HG03565 (cell line): Measurements from ENCODE around the gene MRPL41.
A peak's percentile ranks its signal among the peaks of the same experiment; 100 is the strongest.
"Not testable (repeated sequence)": the region's sequence is repeated elsewhere in the genome, so short reads cannot be mapped to it uniquely, and the experiment has no call there.

Experiments
- ATAC-seq: cut with Tn5 transposase; IDR thresholded peaks from one replicate; pipeline ENCODE4 v1.9.1; 2021; ENCODE audit warnings: mild to moderate bottlenecking, moderate library complexity; ENCODE audit not compliant: unreplicated experiment

The MRPL41 gene

DNA sequence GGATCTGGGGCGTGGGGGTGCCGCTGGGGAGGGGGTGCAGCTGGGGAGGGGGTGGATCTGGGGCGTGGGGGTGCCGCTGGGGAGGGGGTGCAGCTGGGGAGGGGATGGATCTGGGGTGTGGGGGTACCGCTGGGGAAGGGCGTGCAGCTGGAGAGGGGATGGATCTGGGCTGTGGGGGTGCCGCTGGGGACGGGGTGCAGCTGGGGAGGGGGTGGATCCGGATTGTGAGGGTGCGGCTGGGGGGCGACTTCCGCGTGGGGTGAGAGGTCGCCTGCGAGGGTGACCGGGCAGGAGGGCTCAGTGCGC is 768 bp upstream of the MRPL41 start:
- not testable (repeated sequence) for ATAC-seq

DNA sequence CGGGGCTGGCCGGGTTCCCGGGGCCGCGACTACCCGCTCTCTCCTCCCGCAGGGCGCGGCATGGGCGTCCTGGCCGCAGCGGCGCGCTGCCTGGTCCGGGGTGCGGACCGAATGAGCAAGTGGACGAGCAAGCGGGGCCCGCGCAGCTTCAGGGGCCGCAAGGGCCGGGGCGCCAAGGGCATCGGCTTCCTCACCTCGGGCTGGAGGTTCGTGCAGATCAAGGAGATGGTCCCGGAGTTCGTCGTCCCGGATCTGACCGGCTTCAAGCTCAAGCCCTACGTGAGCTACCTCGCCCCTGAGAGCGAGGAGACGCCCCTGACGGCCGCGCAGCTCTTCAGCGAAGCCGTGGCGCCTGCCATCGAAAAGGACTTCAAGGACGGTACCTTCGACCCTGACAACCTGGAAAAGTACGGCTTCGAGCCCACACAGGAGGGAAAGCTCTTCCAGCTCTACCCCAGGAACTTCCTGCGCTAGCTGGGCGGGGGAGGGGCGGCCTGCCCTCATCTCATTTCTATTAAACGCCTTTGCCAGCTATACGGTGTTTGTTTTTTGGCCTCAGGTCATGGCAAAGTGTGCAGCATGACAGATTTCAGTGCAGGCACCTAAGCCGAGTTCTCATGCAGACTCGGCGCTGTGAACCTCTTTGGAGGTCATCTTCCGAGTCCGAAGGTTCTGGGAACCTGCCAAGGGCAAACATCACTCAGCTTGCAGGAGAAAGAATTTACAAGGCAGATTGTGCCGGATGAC is 516 bp downstream of the MRPL41 start:
- peak; percentile 23 for ATAC-seq

DNA sequence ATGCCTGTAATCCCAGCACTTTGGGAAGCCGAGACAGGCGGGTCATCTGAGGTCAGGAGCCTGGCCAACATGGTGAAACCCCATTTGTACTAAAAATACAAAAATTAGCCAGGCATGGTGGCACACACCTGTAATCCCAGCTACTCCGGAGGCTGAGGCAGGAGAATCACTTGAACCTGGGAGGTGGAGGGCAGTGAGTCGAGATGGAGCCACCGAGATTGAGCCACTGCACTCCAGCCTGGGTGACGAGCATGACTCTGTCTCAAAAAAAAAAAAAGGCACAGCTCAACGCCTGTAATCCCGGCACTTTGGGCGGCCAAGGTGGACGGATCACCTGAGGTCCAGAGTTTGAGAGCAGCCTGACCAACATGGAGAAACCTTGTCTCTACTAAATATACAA is 2.0 kb downstream of the MRPL41 start:
- not testable (repeated sequence) for ATAC-seq

DNA sequence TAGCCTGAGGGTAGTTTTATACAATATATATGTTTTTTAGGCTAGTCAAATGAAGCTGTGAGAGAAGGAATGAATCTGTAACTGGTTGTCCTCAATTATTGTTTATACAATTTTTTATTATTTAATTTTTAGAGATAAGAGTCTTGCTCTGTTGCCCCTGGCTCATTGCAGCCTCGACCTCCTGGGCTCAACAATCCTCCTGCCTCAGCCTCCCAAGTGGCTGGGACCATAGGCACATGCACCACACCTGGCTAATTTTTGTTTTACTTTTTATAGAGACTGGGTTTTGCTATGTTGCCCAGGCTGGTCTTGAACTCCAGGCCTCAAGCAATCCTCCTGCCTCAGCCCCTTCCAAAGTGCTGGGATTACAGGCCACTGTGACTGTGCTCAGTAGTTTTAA is 2.7 kb downstream of the MRPL41 start:
- no peak for ATAC-seq

DNA sequence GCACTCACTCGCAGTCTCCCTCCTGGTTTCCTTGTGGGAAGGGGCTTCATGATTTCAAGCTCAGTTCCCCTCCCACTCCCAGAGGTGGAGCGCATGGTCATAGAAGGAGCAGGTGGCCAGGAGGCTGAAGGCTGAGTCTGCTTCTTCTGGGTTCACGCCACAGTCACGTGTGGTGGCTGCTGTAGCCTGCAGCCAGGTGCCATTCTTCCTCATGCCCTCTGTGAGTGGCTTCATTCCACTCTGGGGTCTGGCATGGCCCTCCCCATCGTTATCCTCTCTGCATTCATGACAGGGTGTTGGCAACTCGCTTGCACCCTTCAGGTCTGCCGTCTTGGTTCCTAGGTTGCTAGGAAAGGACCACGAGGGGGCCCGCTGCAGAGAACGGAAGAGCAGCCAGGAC is 3.5 kb downstream of the MRPL41 start:
- ATAC-seq: no peak

DNA sequence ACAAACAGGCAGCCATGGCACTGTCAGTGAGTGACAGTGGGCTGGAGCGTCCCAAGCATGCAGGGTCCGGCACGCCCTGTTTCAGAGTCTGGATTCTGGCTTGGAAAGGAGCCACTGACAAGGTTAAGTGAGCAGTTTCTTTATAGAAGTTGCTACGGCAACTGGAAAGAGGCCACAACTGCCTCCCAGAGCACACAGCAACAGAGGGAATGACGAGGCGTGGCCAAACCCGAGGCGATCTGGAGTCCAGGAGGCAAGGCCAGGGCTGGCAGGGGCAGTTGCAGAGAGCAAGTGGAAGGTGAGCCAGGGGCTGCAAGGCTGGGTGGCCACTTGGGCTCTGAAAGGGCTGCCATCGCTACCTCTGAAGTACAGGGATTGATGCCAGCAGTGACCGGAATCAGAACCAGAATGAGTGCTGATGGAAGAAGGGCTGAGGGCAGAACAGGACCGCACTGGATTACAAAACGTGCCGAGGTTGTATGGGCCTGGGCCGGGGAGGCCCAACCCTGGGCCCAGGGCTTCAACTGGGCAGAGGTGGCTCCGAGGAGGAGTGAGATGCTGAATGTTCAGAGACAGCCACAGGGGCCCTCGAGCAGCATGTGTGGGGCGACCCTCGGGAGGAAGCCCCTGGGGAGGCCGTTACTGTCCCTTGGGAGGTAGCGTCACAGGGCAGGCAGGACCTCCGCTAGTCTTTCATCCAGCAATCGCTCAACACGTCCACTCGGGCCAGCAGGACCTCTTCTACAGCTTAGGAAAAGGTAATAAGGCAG is 4.6 kb downstream of the MRPL41 start:
- ATAC-seq: no peak

DNA sequence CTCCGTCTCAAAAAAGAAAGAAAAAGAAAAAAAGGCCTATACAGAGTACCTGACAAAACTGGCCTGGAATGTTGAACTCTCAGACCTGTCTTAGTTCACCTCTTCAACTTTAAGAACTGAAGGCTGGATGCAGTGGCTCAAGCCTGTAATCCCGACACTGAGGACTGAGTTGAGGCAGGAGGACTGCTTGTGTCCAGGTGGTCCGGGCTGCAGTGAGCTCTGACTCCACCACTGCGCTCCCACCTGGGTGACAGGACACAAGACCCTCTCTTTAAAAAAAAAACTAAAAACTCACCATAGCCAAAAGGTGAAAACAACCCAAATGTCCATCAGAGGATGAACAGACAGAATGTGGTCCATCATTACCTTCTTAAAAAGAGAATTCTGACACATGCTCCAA is 6.4 kb downstream of the MRPL41 start:
- no peak for ATAC-seq

DNA sequence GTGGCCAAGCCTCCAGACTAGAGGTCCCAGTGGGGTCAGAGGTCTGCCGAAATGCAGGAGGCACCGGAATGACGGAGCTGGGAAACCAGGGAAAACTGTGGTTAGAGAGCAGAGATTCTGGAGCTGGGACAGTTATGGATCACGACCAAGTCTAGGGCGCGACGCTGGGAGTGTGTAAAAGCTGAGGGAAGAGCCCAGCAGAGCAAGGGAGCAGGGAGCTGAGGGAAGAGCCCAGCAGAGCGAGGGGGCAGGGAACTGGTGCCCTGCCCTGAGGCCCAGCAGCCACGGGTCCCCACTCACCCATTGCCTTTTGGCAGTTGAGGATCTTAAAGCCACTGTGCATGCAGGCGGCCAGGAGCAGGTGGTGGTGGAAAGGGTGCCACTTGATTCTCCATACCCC is 12.5 kb downstream of the MRPL41 start:
- no peak for ATAC-seq

DNA sequence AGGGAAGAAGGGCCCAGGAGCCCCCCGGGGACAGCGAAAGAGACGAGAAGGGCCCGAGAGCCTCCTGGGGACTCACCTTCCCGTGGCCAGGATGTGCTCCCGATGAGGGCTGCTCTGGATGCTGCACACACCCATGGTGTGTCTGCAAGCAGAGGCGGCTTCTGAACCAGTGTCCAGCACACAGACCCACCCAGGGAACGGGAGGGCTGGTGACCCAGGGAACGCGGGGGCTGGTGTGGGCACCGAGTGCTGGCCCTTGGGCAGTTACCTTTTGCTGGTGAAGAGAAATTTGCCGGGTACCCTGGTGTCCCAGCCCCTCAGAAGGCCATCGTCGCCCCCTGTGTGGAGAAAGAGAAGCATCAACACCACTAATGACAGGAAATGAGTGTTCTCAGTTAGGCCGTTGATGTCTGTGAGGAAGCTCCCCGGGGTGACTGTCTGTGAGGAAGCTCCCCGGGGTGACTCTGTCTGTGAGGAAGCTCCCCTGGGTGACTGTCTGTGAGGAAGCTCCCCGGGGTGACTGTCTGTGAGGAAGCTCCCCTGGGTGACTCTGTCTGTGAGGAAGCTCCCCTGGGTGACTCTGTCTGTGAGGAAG is 13.2 kb downstream of the MRPL41 start:
- no peak for ATAC-seq

DNA sequence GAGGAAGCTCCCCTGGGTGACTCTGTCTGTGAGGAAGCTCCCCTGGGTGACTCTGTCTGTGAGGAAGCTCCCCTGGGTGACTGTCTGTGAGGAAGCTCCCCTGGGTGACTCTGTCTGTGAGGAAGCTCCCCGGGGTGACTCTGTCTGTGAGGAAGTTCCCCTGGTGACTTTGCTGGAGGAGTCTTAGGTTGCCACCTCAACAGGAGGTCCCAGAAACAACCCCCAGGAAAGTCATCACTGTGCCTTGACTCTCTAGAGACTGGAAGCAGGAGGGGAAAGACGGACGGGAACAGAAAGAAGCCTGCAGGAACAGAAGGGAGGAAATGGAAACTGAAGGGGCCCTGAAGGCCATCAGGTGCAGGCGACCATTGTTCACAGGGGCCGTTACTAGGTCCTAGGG is 16.8 kb downstream of the MRPL41 start:
- ATAC-seq: not testable (repeated sequence)

DNA sequence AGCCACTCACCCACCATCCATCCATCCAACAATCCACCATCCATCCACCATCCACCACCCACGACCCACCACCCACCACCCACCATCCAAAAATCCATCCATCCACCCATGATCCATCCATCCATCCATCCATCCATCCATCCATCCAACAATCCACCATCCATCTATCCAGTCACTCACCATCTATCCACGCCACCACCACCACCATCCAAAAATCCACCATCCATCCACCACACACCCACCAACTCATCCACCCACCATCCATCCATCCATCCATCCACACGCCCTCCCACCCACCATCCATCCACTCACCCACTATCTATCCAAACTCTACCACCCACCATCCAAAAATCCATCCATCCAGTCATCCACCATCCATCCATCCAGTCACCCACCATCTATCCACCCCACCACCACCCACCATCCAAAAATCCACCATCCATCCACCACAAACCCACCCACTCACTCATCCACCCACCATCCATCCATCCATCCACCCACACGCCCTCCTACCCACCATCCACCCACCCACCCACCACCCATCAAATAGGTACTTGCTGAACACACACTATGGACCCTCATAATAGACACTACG is 18.0 kb downstream of the MRPL41 start:
- no peak for ATAC-seq

DNA sequence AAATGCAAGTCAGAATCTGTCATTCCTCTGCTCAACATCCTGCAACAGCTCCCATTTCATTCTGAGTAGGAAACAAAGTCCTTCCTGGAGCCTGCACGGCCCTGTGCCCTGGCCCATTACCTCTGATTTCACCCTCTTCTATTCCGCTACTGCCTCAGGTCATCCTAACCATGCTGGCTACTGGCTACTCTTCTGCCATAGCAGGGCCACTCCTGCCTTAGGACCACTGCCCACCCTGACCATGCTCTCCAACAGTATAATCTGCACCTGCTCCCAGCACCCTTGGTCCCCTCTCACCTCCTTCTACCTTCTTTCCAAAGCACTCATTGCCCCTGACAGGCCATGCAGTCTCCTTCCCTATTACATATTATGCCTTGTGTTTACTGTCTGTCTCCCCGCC is 18.9 kb downstream of the MRPL41 start:
- no peak for ATAC-seq

DNA sequence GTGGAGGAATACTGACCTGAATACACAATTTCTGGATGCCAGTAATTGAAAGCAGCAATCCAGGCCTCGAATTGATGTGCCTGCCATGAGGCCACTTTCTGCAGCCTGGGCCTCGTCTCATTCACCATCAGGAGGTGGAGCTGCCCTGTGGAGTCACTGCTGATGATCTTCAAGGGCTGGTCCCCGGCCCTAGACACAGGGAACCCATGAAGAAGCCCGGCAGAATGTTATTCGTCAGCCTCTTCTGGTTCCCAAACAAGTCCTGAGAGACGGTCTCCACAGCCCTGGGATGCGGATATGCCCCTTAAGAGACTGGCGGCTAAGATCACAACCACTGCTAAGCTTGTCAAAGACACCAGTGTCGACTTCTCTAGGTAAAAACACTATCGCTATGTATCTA is 22.5 kb downstream of the MRPL41 start:
- no peak for ATAC-seq

DNA sequence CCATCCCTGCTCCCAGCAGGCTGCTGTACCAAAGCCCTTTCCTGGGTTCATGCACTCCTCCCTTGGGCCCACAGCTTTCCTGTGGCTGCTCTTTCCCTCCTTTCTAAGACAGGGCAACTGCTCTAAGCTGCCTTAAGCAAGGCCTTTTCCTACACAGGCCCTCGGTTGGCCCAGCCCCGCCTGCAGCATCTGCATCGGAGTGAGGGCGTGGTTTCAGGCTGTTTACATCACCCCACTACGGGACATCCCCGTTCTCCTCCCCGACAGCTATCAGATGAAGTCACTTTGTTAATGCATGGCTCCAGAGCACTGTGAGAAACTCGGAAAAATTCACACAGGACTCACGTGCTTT is 23.7 kb downstream of the MRPL41 start:
- ATAC-seq: no peak

DNA sequence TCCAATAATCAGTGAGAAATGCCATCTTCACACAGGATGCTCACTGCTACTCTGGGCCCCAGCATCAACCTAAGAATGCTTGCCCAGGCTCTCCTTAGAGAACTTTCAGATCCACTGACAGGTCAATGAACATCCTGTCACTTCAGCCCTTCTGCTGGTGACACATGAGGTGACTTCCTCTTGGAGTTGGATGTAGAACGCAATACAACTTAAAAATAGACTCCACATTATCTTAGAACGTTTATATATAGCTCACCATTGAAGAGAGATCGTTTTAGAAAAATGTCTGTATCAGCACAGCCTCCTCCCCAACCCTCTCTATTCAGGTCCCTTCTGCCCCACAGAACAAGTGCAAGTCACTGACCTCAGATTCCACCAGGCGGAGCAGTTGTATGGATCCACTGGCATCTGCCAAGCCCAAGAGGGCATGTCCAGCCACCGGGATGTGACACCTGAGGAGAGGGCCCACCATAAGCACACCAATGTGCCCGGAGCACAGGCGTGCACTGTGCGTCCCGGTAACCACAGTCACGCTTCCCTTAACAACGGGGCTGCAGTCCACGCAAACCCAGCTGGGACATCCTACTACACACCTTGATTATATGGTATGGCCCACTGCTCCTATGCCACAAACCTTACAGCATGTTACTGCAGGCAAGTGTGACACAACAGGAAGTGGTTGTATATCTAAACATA is 24.2 kb downstream of the MRPL41 start:
- no peak for ATAC-seq

DNA sequence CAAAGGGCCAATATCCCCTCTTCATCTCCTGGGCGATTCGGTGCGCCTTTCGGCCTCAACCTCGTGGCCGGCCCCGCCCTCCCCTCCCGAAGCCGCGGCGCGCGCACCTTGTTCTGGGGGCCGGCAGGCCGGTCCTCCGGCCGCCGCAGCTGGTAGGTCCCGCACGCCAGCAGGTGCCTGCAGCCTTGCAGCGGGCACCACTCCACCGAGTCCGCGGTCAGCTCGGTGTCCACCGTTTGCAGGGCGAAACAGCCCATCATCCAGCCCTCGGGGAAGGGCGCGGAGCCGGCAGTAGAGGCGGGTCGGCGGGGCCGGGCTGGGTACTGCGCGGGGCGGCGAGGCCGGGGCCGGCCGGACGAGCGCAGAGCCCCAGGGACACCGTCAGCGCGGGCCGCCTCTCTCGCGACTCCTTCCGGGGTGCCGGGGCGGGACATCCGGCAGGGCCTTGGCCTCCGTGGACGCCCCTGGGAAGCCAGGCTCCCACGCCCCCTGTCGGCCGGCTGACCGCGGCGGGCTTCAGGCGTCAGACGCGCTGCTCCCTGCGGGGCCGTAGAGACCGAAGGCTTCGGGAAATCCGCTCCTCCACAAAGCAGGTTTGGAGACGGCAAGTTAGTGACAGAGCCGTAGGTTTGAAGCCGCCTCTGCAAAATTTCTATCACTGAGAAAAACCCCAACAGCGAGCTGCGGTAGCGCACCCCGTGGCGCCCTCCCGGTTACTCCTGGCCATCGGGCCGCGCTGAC is 27.0 kb downstream of the MRPL41 start, which contains the start of gene DPH7:
Gene DPH7 (minus strand): TSS at position 408 of the 741 bp plus-strand sequence. CDS start 148 bp downstream, at position 260.
- peak; percentile 66 for ATAC-seq

DNA sequence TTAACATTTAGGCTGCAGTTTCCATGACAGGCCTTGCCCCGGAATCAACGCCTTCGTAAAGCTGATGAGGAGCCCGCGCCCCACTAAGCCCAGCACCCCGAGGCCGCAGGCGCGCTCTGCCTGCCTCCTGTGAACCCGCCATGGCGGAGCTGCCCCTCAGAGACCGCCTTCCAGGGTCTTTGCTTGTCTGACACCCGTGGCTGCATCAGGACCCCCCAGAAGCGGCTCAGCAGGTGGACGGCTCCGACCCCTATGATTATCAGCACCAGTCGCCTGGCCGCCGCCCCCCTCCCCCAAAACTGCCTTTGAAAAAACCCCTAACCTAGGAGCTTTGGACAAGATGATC is 27.6 kb downstream of the MRPL41 start:
- ATAC-seq: no peak

DNA sequence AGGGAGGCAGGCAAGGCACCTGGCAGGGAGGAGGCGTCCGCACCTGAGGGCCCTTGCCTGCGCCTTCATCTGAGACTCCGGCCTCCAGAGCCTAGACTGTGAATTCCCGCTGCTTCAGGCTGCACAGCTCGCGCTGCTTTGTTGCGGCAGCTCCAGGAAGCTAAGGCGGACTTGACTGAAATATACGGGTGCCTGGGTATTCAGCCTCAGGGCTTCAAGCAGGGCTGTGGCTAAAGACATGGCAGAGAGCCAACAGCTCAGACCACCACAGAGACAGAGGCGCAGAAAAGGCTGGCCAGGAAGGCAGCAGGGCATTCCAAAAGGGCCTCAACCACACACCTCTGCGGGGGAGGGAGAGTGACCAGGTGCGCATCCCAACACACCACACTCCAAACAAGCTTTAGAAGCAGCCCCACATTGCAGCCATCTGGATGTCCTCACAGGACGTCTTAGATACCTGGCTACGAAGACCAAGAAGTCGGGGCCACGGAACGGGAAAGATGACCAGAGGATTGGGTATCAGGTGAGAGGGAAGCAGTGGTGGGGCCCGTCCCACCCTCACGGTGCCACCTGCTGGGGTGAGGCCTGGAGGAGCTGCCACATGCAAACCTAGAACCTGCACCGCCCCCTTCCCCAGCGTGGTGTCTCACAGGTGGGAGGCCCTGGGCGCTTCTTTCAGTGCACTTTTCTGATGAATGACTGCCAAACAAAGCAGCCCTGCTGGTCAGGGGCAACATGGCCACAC is 28.7 kb downstream of the MRPL41 start:
- no peak for ATAC-seq

DNA sequence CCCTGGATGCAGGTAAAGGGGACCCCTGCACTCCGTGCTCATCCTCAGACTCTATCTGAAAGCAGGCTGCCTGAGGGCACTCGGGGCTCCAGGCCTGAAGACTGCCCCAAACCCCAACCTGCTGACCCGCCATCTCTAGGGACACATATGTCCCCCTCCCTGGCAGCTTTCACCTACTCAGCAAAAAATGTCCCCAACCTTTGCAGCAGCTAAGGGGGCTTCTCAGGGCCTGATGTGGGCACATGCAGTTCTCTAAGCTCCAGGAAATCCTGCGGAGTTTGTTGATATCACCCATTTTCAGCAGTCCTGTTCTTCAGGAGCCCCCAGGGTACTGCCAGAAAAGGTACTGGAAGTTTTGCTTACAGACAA is 29.3 kb downstream of the MRPL41 start:
- ATAC-seq: no peak
